LNCaP clone FGC (cell line): ENCODE measurements around the gene CSF3R.

Experiments used
- DNase-seq: peaks from one replicate; pipeline ENCODE4 v3.0.0-alpha.2; 2011; ENCODE audit warnings: low read depth
- H3K4me3 ChIP-seq: 2 replicates; pipeline ENCODE4 v1.5.1; 2011; ENCODE audit warnings: mild to moderate bottlenecking, low read depth, low read length, control low read depth
- CTCF ChIP-seq: IDR thresholded peaks from 2 replicates; pipeline ENCODE4 v1.5.1; 2012; ENCODE audit warnings: mild to moderate bottlenecking; ENCODE audit not compliant: control insufficient read depth, insufficient read depth; ENCODE audit errors: extremely low read depth

CSF3R gene

GRCh38 chr1:36482724-36483388, at the start of gene CSF3R:
Gene CSF3R (minus strand): TSS chr1:36482913. CDS start chr1:36479496, 3,417 bp downstream.
- H3K4me3 ChIP-seq = no peak within 1 kb of the TSS
- no peak for DNase-seq
- TF ChIP-seq CTCF = no peak

GRCh38 chr1:36531833-36532232, 49.1 kb upstream of the CSF3R start:
- H3K4me3 ChIP-seq = no peak overlapping the region
- no peak for DNase-seq
- no peak for TF ChIP-seq CTCF

- no peak for TF ChIP-seq CTCF
- DNase-seq = no peak
- H3K4me3 ChIP-seq = no peak overlapping the region
Measured at GRCh38 chr1:36530791-36531190, 48.1 kb upstream of the CSF3R start.

GRCh38 chr1:36530261-36530660, 47.5 kb upstream of the CSF3R start:
- no peak overlapping the region for H3K4me3 ChIP-seq
- DNase-seq = no peak
- TF ChIP-seq CTCF = no peak

GRCh38 chr1:36529769-36530260, 47.1 kb upstream of the CSF3R start:
- TF ChIP-seq CTCF = no peak
- no peak overlapping the region for H3K4me3 ChIP-seq
- DNase-seq = no peak

GRCh38 chr1:36528361-36529349, 45.9 kb upstream of the CSF3R start:
- TF ChIP-seq CTCF = no peak
- DNase-seq = no peak
- H3K4me3 ChIP-seq = no peak overlapping the region
